Measurements from ENCODE around the gene ZNF823. TPM values are rescaled to one million over a fixed set of nuclear protein-coding genes. Genes with fewer than 3 reads are reported as not detected.
A peak's percentile ranks its signal among the peaks of the same experiment; 100 is the strongest.

ZNF823 gene
- total and polyA plus RNA-seq, 9 of the 15 experiments (the other 6 are each of a cell fraction or from before 2014, with no cell fraction given): 4.0 to 13.4 (median 6.1) TPM

GRCh38 chr19:11747277-11747676 lies 8.5 kb upstream of the ZNF823 start:
- BruUV-seq (replicated peaks): no TSS peak
- ChIA-PET POLR2A (no interaction called here), CTCF (ENCODE audit: low intra/inter-chr PET ratio) (interaction anchor here (0.8 kb wide), 1 partner anchor 1010 kb away, joined by 5 read pairs; no protein-coding TSS in a partner anchor)
- no peak overlapping the region for H3K4me2 ChIP-seq (ENCODE audit: insufficient read depth, low read length)
- ATAC-seq: no peak
- H3K27me3 ChIP-seq (ENCODE audit: control insufficient read depth in 2 of 2, insufficient read depth in 2 of 2, low read length in 2 of 2): no peaks in the 10 kb centered on the region
- peak; percentile 52 for FAIRE-seq
- no peaks in the 10 kb centered on the region for H3K79me2 ChIP-seq (ENCODE audit: control insufficient read depth, insufficient read depth, low read length)
- no peak overlapping the region for H3K27ac ChIP-seq (ENCODE audit: extremely low read depth, low read depth, low read length)
- H2AFZ ChIP-seq (ENCODE audit: low read depth, low read length): no peak overlapping the region
- no peaks in the 10 kb centered on the region for H3K36me3 ChIP-seq (ENCODE audit: control insufficient read depth, insufficient read depth, low read length)
- no peak overlapping the region for H3K9ac ChIP-seq (ENCODE audit: insufficient read depth in 1 of 2, low read depth in 2 of 2, low read length in 2 of 2)
- H3K9me1 ChIP-seq (ENCODE audit: control insufficient read depth, insufficient read depth, low read length): no peaks in the 10 kb centered on the region
- 0% methylated on average over 1 of the region's 1 CpG for WGBS (ENCODE audit: insufficient coverage, low coverage, missing lambda C conversion rate)
- H3K9me3 ChIP-seq (replicated peaks; ENCODE audit: control insufficient read depth, insufficient read depth, low read depth, low read length): peaks cover 4% of the 10 kb centered on the region; the same call in 1 of the 2 replicates
- H3K4me1 ChIP-seq (replicated peaks in 1 of 2; ENCODE audit: control insufficient read depth in 2 of 2, insufficient read depth in 2 of 2, low read length in 2 of 2): no peaks in the 10 kb centered on the region
- in situ Hi-C loops (cut with MboI): no loop called here
- intact Hi-C loops (cut with micrococcal nuclease): no loop called here
- no peaks in the 10 kb centered on the region for H4K20me1 ChIP-seq (replicated peaks; ENCODE audit: control insufficient read depth, insufficient read depth, low read length)
- H3K4me3 ChIP-seq: no peak overlapping the region
- no peak for DNase-seq (ENCODE audit: extremely low read depth in 1 of 4, low spot score in 3 of 4)
- TF ChIP-seq TCF7 (IDR thresholded peaks at IDR 0.05; ENCODE audit: borderline replicate concordance): no peak
- TF ChIP-seq NFIC (IDR thresholded peaks at IDR 0.05): 0 out of 2 replicates have a peak, but pooled peaks have one; percentile 12
- TF ChIP-seq REST (IDR thresholded peaks at IDR 0.05; ENCODE audit: borderline replicate concordance): no peak
- TF ChIP-seq REST (CRISPR knock-in tag; IDR thresholded peaks at IDR 0.05; ENCODE audit: low read depth): no peak
- peak; percentile 44; the same call in 1 of the 2 replicates for TF ChIP-seq NCOR1 (IDR thresholded peaks at IDR 0.05)
- TF ChIP-seq ZNF57 (CRISPR knock-in tag; IDR thresholded peaks at IDR 0.05): no peak
- no peak for TF ChIP-seq ZNF583 (CRISPR knock-in tag; IDR thresholded peaks at IDR 0.05)
- TF ChIP-seq ZNF316 (IDR thresholded peaks at IDR 0.05): peak; percentile 36
- TF ChIP-seq FOXK2 (conservative IDR thresholded peaks at IDR 0.05 in 1 of 2, IDR thresholded peaks at IDR 0.05 in 1 of 2; ENCODE audit: low read depth in 2 of 2): no peak
- no peak for TF ChIP-seq CGGBP1 (CRISPR knock-in tag; IDR thresholded peaks at IDR 0.05)
- TF ChIP-seq TAF15 (IDR thresholded peaks at IDR 0.05; ENCODE audit: low read depth, low read length): no peak
- TF ChIP-seq TRIM24 (IDR thresholded peaks at IDR 0.05): peak; percentile 51 to 75; a peak in 3 of 4 replicates
- peak; percentile 68 for TF ChIP-seq TAL1 (IDR thresholded peaks at IDR 0.05)
- TF ChIP-seq CTCFL (IDR thresholded peaks at IDR 0.05; ENCODE audit: borderline replicate concordance, insufficient read depth, low read depth, low read length, poor library complexity, severe bottlenecking): no peak
- TF ChIP-seq NBN (IDR thresholded peaks at IDR 0.05; ENCODE audit: low read depth): no peak
- TF ChIP-seq CBFA2T3 (IDR thresholded peaks at IDR 0.05): peak; percentile 81

All from K562 (cell line).